Fibroblast of pulmonary artery (primary cell): ENCODE data around the gene CYSTM1.

ENCODE experiments used
- DNase-seq: peaks from one replicate; pipeline ENCODE4 v3.0.0-alpha.2; 2010; ENCODE audit warnings: low read depth
- H3K4me3 ChIP-seq: replicated peaks from 2 replicates; pipeline ENCODE4 v1.5.1; 2011; ENCODE audit warnings: low read depth, mild to moderate bottlenecking, control low read depth, low read length, moderate library complexity
- TF ChIP-seq, protein P1 (sequence below): IDR thresholded peaks from 2 replicates; pipeline ENCODE4 v1.5.1; 2011; ENCODE audit warnings: mild to moderate bottlenecking, control low read depth, low read length, inconsistent platforms; ENCODE audit errors: missing control alignments

CYSTM1 gene

DNA sequence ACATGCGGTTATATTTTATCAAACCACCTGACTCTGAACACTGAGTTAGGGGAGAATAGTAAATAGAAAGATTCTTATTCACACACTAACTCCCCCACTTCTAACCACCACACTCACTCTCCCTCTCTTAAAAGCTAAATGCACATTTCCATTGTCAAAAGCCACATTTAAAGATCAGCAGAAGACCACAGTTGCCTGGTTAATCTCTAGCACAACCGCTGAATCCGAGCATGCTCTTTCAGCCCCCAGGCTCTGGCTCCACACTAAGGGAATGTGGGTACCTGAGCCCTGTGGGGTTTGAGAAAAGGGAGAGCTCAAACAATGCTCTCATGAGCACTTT, 92.2 kb downstream of the CYSTM1 start:
- no peak for DNase-seq

GRCh38 chr5:140267559-140268018, 92.6 kb downstream of the CYSTM1 start:
- DNase-seq: peak; percentile 20
- H3K4me3 ChIP-seq: no peak overlapping the region
- TF ChIP-seq, protein P1, sequence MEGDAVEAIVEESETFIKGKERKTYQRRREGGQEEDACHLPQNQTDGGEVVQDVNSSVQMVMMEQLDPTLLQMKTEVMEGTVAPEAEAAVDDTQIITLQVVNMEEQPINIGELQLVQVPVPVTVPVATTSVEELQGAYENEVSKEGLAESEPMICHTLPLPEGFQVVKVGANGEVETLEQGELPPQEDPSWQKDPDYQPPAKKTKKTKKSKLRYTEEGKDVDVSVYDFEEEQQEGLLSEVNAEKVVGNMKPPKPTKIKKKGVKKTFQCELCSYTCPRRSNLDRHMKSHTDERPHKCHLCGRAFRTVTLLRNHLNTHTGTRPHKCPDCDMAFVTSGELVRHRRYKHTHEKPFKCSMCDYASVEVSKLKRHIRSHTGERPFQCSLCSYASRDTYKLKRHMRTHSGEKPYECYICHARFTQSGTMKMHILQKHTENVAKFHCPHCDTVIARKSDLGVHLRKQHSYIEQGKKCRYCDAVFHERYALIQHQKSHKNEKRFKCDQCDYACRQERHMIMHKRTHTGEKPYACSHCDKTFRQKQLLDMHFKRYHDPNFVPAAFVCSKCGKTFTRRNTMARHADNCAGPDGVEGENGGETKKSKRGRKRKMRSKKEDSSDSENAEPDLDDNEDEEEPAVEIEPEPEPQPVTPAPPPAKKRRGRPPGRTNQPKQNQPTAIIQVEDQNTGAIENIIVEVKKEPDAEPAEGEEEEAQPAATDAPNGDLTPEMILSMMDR: no peak

More for the DNA sequence above, 92.2 kb downstream of the CYSTM1 start:
- TF ChIP-seq, protein P1: no peak
- H3K4me3 ChIP-seq: no peak overlapping the region

- DNase-seq: no peak
- TF ChIP-seq, protein P1: no peak
These were observed 95.0 kb downstream of the CYSTM1 start for GRCh38 chr5:140270008-140270407.

DNA sequence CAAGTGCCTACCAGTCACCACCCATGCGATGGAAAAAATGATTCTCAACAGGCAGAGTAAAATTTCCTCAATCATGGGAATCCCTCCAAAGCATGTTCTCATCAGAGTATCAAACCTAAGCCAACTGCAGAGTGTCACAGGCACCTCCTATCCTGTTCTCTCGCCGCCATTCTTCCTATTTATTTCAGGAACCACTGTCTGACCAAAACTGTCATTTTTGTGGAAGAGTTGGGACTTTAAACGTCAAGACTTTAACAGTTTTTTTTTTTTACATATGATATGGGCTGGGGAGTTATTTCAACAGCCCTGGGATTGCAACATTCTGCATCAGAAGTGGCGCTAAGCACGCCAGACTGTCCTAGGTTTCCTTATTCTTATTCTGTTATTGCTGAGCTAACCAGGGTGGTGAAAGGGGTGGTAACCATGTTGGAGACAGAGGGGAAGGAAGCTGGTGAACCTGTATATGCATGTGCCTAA, 98.5 kb downstream of the CYSTM1 start:
- no peak overlapping the region for H3K4me3 ChIP-seq
- peak; percentile 73 for DNase-seq
- TF ChIP-seq, protein P1: no peak

More at GRCh38 chr5:140270008-140270407, 95.0 kb downstream of the CYSTM1 start:
- no peak overlapping the region for H3K4me3 ChIP-seq

GRCh38 chr5:140275837-140276236, 100.8 kb downstream of the CYSTM1 start:
- TF ChIP-seq, protein P1: no peak
- no peak for DNase-seq
- H3K4me3 ChIP-seq: no peak overlapping the region

DNA sequence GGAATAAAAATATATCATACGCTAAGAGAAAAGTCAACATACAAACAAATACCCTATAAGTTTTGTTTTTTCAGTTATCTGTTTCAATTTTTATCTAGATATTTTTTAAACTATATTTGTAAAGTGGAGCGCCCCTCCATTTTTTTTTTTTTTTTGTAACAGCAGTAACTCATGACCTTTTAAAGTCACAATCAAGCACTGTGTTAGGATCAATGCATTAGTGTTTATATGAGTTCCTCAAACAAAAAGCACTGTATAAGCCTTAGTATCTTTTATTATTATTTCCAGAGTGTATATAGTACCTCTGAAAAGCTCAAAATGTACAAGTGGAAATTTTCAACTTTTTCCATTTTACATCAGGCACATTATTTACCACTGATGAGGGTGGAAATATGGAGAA, 107.3 kb downstream of the CYSTM1 start:
- no peak overlapping the region for H3K4me3 ChIP-seq
- TF ChIP-seq, protein P1: no peak
- DNase-seq: no peak

DNA sequence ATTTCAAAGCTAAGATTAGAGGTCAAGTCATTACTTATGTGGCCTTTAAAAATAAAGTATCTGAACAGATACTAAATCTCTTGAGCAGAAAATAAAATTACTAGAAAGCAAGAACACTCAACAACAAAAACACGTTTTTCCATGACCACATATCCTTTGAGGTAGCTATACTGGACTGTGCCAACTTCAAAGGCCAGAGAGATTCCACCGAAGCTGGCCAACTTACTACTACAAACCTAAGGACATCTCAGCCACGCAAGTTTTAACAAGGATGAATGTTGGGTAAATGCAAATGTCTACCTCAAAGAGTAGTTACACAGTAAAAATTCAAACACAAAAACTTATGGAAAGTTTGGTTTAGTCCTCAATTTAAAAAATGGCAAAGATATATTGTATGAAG, 109.0 kb downstream of the CYSTM1 start:
- H3K4me3 ChIP-seq: no peak overlapping the region
- TF ChIP-seq, protein P1: no peak
- no peak for DNase-seq
